GM21786 (cell line): ENCODE measurements around the gene DTNA.

ENCODE experiments used
- ATAC-seq: cut with Tn5 transposase; IDR thresholded peaks from one replicate; pipeline ENCODE4 v1.9.1; 2021; ENCODE audit not compliant: unreplicated experiment

DTNA gene

GRCh38 chr18:34847408-34847807, 137.3 kb downstream of the DTNA start:
- no peak for ATAC-seq

- no peak for ATAC-seq
These were observed 138.1 kb downstream of the DTNA start for GRCh38 chr18:34848156-34848555.

GRCh38 chr18:34848695-34849094, 138.6 kb downstream of the DTNA start:
- no peak for ATAC-seq

GRCh38 chr18:34857320-34857719, 147.2 kb downstream of the DTNA start:
- ATAC-seq = no peak

- no peak for ATAC-seq
These were observed 148.1 kb downstream of the DTNA start for GRCh38 chr18:34858188-34858587.

GRCh38 chr18:34859496-34859895, 149.4 kb downstream of the DTNA start:
- no peak for ATAC-seq

GRCh38 chr18:34862561-34862960, 152.5 kb downstream of the DTNA start:
- no peak for ATAC-seq

GRCh38 chr18:34863702-34864101, 153.6 kb downstream of the DTNA start:
- no peak for ATAC-seq

GRCh38 chr18:34864836-34865497, 154.9 kb downstream of the DTNA start:
- no peak for ATAC-seq

- ATAC-seq = no peak
These were observed 156.2 kb downstream of the DTNA start for GRCh38 chr18:34866310-34866709.

GRCh38 chr18:34866739-34867138, 156.6 kb downstream of the DTNA start:
- no peak for ATAC-seq

- no peak for ATAC-seq
These were observed 157.4 kb downstream of the DTNA start for GRCh38 chr18:34867520-34867919.

GRCh38 chr18:34870555-34871310, 160.6 kb downstream of the DTNA start:
- ATAC-seq = no peak

GRCh38 chr18:34871435-34871834, 161.3 kb downstream of the DTNA start:
- no peak for ATAC-seq

GRCh38 chr18:34872066-34872465, 162.0 kb downstream of the DTNA start:
- no peak for ATAC-seq

- no peak for ATAC-seq
These were observed 164.0 kb downstream of the DTNA start for GRCh38 chr18:34873986-34874580.

- ATAC-seq = no peak
These were observed 165.1 kb downstream of the DTNA start for GRCh38 chr18:34875150-34875549.

- ATAC-seq = no peak
These were observed 170.3 kb downstream of the DTNA start for GRCh38 chr18:34880403-34880802.

- no peak for ATAC-seq
These were observed 171.1 kb downstream of the DTNA start for GRCh38 chr18:34880882-34881834.

- no peak for ATAC-seq
These were observed 174.3 kb downstream of the DTNA start for GRCh38 chr18:34884436-34884835.

- ATAC-seq = no peak
These were observed 176.1 kb downstream of the DTNA start for GRCh38 chr18:34886177-34886576.
